Endodermal cell (in vitro differentiated cells): ENCODE measurements around the gene HES1. TPM values are rescaled to one million over a fixed set of nuclear protein-coding genes. Genes with fewer than 3 reads are reported as not detected.

Source experiments
- DNase-seq: peaks from one replicate; pipeline ENCODE4 v3.0.0-alpha.2; 2017
- H3K27ac ChIP-seq: 2 replicates; pipeline ENCODE4 v1.5.1; 2013; ENCODE audit warnings: mild to moderate bottlenecking, low read depth, low read length, moderate library complexity
- H3K27me3 ChIP-seq: 2 replicates; pipeline ENCODE4 v1.6.1; 2013; ENCODE audit warnings: mild to moderate bottlenecking, low read length, moderate library complexity; ENCODE audit not compliant: insufficient read depth, control insufficient read depth, poor library complexity, severe bottlenecking
- H3K36me3 ChIP-seq: 2 replicates; pipeline ENCODE4 v1.7.0; 2013; ENCODE audit warnings: mild to moderate bottlenecking, low read length, moderate library complexity; ENCODE audit not compliant: control insufficient read depth, insufficient read depth
- H3K4me1 ChIP-seq: one replicate; pipeline ENCODE4 v1.7.0; 2013; ENCODE audit warnings: low read length; ENCODE audit not compliant: control insufficient read depth, insufficient read depth
- H3K4me3 ChIP-seq: 2 replicates; pipeline ENCODE4 v1.5.1; 2013; ENCODE audit warnings: mild to moderate bottlenecking, low read length, moderate library complexity
- H3K9ac ChIP-seq: 2 replicates; pipeline ENCODE4 v1.6.1; 2013; ENCODE audit warnings: mild to moderate bottlenecking, low read length, moderate library complexity; ENCODE audit not compliant: poor library complexity, severe bottlenecking; ENCODE audit errors: extremely low read depth
- H3K9me3 ChIP-seq: 2 replicates; pipeline ENCODE4 v1.6.1; 2013; ENCODE audit warnings: mild to moderate bottlenecking, low read length, moderate library complexity; ENCODE audit not compliant: control insufficient read depth
- H3K27ac Mint-ChIP-seq: 2 replicates; pipeline ENCODE4 v1.8.0; 2020; ENCODE audit warnings: mixed read lengths
- H3K27me3 Mint-ChIP-seq: 2 replicates; pipeline ENCODE4 v1.8.0; 2021; ENCODE audit warnings: mild to moderate bottlenecking, mixed read lengths; ENCODE audit not compliant: insufficient read depth
- H3K36me3 Mint-ChIP-seq: 2 replicates; pipeline ENCODE4 v1.8.0; 2020; ENCODE audit warnings: low read depth, mixed read lengths
- H3K4me1 Mint-ChIP-seq: 2 replicates; pipeline ENCODE4 v1.8.0; 2020; ENCODE audit warnings: mixed read lengths
- H3K4me3 Mint-ChIP-seq: 2 replicates; pipeline ENCODE4 v1.8.0; 2020; ENCODE audit warnings: mild to moderate bottlenecking, moderate library complexity, mixed read lengths
- H3K9me3 Mint-ChIP-seq: 2 replicates; pipeline ENCODE4 v1.8.0; 2020; ENCODE audit warnings: mild to moderate bottlenecking, mixed read lengths
- CTCF ChIP-seq: fragments of 200-600 bp; sonication (generic); conservative IDR thresholded peaks from 2 replicates; pipeline ENCODE4 v1.5.0; 2021; ENCODE audit warnings: antibody characterized with exemption, mild to moderate bottlenecking
- WGBS, 2 experiments: methylation state at CpG; one replicate each; pipeline versions ENCODE4 v1.1.5 to v1.1.7; 2013; ENCODE audit warnings: missing lambda C conversion rate in 2 of 2, mixed read lengths in 1 of 2; ENCODE audit not compliant: insufficient coverage in 1 of 2, insufficient read length in 1 of 2; 5-methylcytosine and 5-hydroxymethylcytosine counted together
- total RNA-seq, 2 donors: library from RNA; stranded (reverse); fragmentation: NEBNext Ultra II Directional in 1 of 2; extraction: Animal tissue kit (Norgen Biotek cat#: 25700) in 1 of 2; gene quantifications; 2 replicates in 1 of 2; 3 replicates in 1 of 2; pipeline ENCODE4 v1.2.1, GENCODE V29; 2021

The HES1 gene
- total RNA-seq, 2 donors from 2014 or later, result 2.1 to 17.5 TPM

GRCh38 chr3:194105292-194105691, 30.7 kb upstream of the HES1 start:
- Mint-ChIP-seq H3K36me3 (no peaks in the 10 kb centered on the region), H3K9me3 (no peaks in the 10 kb centered on the region), H3K4me1 (peaks cover 35% of the 10 kb centered on the region), H3K27me3 (peaks cover 7% of the 10 kb centered on the region), H3K4me3 (no peak overlapping the region), H3K27ac (no peak overlapping the region)
- Histone ChIP-seq H3K9ac (no peak overlapping the region), H3K27me3 (no peaks in the 10 kb centered on the region), H3K4me3 (no peak overlapping the region), H3K4me1 (peaks cover 3% of the 10 kb centered on the region), H3K27ac (no peak overlapping the region), H3K36me3 (no peaks in the 10 kb centered on the region), H3K9me3 (no peaks in the 10 kb centered on the region)
- WGBS, 2 experiments, result 93% methylated on average over 8 to 9 of the region's 9 CpGs
- no peak for DNase-seq
- TF ChIP-seq CTCF, result no peak

- Mint-ChIP-seq H3K36me3 (no peaks in the 10 kb centered on the region), H3K9me3 (no peaks in the 10 kb centered on the region), H3K4me1 (peaks cover 29% of the 10 kb centered on the region), H3K4me3 (no peak overlapping the region), H3K27me3 (peaks cover 2% of the 10 kb centered on the region), H3K27ac (no peak overlapping the region)
- Histone ChIP-seq H3K27me3 (no peaks in the 10 kb centered on the region), H3K27ac (no peak overlapping the region), H3K4me1 (peaks cover under 1% of the 10 kb centered on the region), H3K9me3 (no peaks in the 10 kb centered on the region), H3K9ac (no peak overlapping the region), H3K36me3 (no peaks in the 10 kb centered on the region), H3K4me3 (no peak overlapping the region)
- WGBS, 2 experiments, result 71 to 91% methylated on average over 1 of the region's 1 CpG
- no peak for DNase-seq
- TF ChIP-seq CTCF, result no peak
These were observed 28.8 kb upstream of the HES1 start for GRCh38 chr3:194107107-194107506.

- H3K9me3 Mint-ChIP-seq, result no peaks in the 10 kb centered on the region
- 97 to 100% methylated on average over 1 to 3 of the region's 3 CpGs for WGBS, 2 experiments
These were observed 26.6 kb upstream of the HES1 start for GRCh38 chr3:194109192-194109863.

More at GRCh38 chr3:194109192-194109863, 26.6 kb upstream of the HES1 start:
- Histone ChIP-seq H3K27ac (no peak overlapping the region), H3K9ac (no peak overlapping the region), H3K9me3 (no peaks in the 10 kb centered on the region), H3K36me3 (no peaks in the 10 kb centered on the region), H3K27me3 (no peaks in the 10 kb centered on the region), H3K4me1 (no peaks in the 10 kb centered on the region), H3K4me3 (no peak overlapping the region)
- TF ChIP-seq CTCF, result no peak
- Mint-ChIP-seq H3K27me3 (peaks cover 2% of the 10 kb centered on the region), H3K4me3 (no peak overlapping the region), H3K4me1 (peaks cover 26% of the 10 kb centered on the region), H3K36me3 (no peaks in the 10 kb centered on the region), H3K27ac (no peak overlapping the region)
- DNase-seq, result no peak
